ENCODE data around the gene ASXL2.

GRCh38 chr2:25824718-25825117 is 53.6 kb downstream of the ASXL2 start:
- TF ChIP-seq, protein P1, sequence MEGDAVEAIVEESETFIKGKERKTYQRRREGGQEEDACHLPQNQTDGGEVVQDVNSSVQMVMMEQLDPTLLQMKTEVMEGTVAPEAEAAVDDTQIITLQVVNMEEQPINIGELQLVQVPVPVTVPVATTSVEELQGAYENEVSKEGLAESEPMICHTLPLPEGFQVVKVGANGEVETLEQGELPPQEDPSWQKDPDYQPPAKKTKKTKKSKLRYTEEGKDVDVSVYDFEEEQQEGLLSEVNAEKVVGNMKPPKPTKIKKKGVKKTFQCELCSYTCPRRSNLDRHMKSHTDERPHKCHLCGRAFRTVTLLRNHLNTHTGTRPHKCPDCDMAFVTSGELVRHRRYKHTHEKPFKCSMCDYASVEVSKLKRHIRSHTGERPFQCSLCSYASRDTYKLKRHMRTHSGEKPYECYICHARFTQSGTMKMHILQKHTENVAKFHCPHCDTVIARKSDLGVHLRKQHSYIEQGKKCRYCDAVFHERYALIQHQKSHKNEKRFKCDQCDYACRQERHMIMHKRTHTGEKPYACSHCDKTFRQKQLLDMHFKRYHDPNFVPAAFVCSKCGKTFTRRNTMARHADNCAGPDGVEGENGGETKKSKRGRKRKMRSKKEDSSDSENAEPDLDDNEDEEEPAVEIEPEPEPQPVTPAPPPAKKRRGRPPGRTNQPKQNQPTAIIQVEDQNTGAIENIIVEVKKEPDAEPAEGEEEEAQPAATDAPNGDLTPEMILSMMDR (IDR thresholded peaks at IDR 0.05; ENCODE audit: low read depth, low read length): no peak
- no peak for TF ChIP-seq EZH2phosphoT487 (IDR thresholded peaks at IDR 0.05; ENCODE audit: low read depth)
